ENCODE measurements around the gene ACE2.

The ACE2 gene

DNA sequence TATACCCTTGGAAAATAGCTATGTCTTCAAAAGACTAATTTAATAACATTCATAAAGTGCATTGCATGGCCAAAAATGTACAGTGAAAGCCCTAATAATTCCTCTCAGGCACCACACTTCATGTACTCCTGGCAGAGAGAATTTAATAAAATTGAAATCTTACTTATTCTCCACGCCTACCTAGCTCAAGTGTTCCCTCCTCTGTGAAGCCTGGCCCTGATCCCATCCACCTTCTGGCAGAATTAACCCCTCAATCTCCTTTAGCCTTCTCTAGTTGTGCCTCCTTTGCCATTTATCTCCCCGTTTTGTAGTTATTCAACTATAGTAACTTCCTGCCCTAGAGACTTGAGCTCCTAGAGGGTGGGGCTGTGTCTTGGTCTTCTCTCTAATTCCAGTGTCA lies 26.7 kb downstream of the ACE2 start:
- no peak for DNase-seq (ENCODE audit: low read depth)

GRCh38 chrX:15570145-15570544 lies 30.6 kb downstream of the ACE2 start:
- no peak for DNase-seq (ENCODE audit: low read depth)

GRCh38 chrX:15567886-15568616 lies 32.7 kb downstream of the ACE2 start:
- DNase-seq (ENCODE audit: low read depth) = no peak

DNA sequence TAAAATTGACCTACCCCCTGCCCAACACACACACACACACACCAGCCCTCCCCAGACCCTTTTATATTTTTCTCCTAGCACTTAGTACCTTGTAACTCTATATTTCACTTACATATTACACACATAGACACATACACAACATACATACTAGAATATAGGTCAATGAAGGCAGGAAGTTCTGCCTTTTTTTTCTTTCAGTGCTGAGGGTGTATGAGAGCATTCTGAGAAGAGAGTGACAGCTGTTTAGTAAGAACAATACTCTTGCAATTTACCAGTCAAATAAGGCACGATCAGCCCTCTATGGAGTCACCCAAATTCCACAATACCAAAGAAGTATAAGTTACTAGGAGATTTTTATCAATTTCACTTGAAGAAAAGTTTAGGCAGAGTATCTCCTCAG lies 33.5 kb downstream of the ACE2 start:
- DNase-seq (ENCODE audit: low read depth) = no peak

GRCh38 chrX:15566244-15566643 lies 34.5 kb downstream of the ACE2 start:
- no peak for DNase-seq (ENCODE audit: low read depth)

DNA sequence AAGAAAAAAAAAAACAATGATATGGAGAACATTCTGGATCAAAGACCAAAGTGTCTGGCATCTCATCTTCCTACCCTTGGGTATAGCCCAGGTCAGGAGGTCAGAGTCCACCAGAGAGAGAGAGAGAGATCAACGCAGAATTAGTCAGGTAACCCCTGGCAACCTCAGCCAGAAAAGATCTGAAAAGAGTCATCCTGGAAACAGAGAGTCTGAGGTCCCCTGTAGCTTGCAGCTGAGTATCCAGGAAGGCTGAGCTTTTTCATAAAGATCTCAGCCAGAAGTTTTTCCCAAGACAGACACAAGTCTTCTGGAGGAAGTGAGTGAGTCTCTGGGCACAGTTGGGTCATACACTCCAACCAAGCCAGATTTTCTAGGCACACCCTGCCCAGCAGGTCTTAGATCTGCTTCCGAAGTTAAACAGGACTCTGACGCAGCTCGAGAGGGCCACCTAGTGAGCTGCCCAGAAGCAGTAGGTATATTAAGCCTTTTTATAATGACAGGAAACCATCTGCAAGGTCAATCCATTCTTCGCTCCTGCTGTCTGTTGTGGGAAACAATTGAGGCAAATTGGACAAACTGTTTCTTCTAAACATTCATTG lies 35.7 kb downstream of the ACE2 start:
- DNase-seq (ENCODE audit: low read depth) = no peak

DNA sequence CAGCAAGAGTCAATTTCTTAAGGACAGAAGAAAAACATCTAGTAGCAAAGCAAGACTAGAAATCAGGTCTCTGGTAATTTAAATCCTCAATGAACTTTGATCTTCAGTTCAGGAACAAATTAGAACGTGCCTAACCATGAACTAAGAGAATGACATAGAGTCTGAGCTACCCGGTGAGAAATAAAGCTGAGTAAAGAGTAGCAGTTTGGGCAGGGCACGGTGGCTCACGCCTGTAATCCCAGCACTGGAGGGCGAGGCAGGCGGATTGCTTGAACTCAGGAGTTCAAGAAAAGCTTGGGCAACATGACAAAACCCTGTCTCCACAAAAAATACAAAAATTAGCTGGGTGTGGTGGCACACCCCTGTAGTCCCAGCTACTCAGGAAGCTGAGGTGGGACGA lies 37.7 kb downstream of the ACE2 start:
- no peak for DNase-seq (ENCODE audit: low read depth)

GRCh38 chrX:15560924-15561323 lies 39.8 kb downstream of the ACE2 start:
- DNase-seq (ENCODE audit: low read depth) = no peak

DNA sequence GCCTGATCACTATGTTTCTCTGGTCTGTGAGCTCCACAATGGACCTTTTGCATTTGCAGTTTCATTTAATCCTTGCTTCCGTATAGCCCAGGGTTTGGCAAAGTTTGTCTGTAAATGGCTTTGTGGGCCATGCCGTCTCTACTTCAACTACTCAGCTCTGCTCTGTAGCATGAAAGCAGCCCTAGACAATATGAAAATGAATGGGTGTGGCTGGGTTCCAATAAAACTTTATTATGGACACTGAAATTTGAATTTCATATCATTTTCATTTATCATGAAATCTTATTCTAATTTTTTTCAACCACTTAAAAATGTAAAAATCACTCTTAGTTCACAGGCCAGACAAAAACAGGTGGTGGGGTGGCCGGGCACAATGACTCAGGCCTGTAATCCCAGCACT lies 41.5 kb downstream of the ACE2 start:
- DNase-seq (ENCODE audit: low read depth) = no peak

DNA sequence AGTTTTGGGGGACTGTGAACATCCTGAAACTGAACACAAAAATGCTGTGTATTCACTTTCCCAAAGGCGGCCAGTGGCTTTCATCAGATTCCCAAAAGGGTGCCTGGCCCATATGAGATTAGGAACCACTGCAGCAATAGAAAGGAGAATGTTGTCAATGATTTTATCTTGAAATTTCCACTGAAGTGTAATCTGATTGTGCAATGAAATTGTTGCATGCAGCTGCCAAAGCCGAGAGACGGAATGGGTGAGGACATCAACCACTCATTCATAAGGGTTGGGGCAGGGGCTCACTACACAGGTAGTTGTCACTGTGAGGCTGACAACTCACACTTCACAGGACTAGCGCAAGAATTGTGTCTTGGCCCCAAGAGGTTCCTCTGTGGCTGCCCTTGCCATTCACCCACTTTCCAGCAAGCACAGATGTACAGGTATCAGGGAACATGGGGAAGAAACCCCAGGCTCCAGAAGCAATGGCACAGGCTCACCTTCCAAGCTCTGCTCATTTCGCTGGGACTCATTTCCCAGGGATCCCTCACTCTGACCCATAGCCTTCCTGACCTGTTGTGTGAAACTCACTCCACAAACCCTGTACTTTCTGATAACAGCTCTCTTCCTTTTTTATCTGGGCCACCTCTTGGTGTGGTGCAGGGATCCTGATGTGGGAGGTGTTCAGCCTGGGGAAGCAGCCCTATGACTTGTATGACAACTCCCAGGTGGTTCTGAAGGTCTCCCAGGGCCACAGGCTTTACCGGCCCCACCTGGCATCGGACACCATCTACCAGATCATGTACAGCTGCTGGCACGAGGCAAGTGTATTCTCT lies 51.4 kb downstream of the ACE2 start:
- DNase-seq (ENCODE audit: low read depth) = no peak

GRCh38 chrX:15547356-15547755 lies 53.4 kb downstream of the ACE2 start:
- no peak for DNase-seq (ENCODE audit: low read depth)

DNA sequence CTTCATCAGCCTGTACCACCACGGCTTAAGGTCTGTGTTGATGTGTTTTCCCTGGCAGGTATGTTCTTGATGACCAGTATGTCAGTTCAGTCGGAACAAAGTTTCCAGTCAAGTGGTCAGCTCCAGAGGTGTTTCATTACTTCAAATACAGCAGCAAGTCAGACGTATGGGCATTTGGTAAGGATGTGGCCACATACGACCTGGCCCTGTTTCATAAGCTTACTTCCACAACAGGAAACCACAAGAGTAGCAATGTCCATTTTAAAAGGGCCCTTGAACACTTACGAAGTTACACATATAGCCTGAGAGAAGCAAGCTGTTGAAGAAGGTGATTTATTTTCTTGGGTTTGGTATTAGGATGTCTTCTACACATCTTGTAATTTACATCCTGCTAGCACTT lies 54.0 kb downstream of the ACE2 start:
- DNase-seq (ENCODE audit: low read depth) = no peak

- DNase-seq (ENCODE audit: low read depth) = no peak
Measured at GRCh38 chrX:15530318-15530717, 70.4 kb downstream of the ACE2 start.

DNA sequence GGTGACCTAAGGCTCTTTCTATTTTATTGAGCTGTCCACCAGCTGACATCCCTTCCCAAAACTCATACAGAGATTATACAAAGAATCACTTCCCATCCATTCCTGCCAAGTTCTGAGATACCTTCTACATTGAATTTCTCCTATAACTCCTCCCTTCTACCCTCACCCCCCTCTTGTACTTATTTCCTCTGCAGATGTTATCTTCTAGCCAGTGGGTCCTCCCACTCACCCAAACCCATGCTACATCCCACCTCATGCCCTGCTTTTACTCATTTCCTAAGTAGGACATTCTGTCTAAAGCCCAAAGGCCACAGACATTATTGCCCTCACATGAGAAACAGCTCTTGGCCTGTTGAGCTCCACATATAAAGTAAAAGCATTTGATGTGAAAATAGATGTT lies 71.6 kb downstream of the ACE2 start:
- DNase-seq (ENCODE audit: low read depth) = no peak

- DNase-seq (ENCODE audit: low read depth) = no peak
Measured at GRCh38 chrX:15525664-15526416, 74.9 kb downstream of the ACE2 start.

- DNase-seq (ENCODE audit: low read depth) = no peak
Measured at GRCh38 chrX:15524417-15524816, 76.3 kb downstream of the ACE2 start.

DNA sequence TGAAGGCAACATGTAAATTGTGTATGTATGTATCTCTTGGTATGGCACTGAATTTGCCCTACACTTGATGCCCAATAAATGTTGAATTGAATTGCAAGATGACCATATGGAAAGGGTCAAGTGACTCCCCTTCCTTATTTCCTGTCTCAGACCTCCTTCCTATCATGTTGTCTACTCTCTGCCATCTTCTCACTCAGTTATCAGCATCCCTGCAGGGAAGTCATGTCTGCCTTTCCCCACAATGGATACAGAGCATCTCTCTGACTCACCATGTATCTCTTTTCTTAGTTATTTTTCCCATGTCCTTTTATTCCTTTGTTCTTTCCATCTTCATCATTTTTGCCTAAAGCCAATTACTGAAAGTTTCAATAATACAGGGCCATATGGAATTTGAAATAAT lies 77.7 kb downstream of the ACE2 start:
- DNase-seq (ENCODE audit: low read depth) = no peak

- DNase-seq (ENCODE audit: low read depth) = no peak
Measured at GRCh38 chrX:15522464-15522863, 78.3 kb downstream of the ACE2 start.

DNA sequence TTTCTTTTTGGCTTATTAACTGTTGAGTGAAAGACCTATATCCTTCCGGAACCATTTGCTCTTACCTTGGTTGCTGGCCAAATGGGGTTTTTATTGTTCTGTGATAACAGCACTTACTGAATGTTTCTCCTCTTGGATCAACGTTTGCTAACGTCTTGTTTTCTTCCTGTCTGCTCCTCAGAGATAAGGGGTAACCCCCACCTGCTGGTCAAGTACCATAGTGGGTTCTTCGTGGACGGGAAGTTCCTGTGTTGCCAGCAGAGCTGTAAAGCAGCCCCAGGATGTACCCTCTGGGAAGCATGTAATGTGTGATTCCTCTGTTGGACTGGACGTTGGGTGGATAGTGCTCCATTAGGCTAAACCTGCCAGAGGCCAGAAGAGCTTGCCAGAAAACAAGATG lies 84.8 kb downstream of the ACE2 start:
- no peak for DNase-seq (ENCODE audit: low read depth)

DNA sequence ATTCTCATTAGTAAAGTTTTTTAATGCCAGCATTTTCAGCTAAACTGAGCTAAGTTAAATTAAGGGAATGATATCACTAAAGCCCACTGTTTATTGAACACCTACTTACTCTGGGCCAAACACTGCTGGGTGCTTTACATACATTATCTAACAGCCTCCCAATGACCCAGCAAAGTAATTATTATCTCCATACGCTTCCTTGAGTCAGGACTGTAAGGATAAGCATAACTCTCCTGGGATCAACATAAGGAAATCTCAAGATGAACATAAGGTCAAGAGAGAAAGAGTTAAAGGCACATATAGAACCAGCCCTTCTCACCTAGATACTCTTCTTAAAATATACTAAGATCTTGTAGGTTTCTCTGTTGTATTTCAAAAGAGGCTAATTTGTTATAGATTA lies 86.5 kb downstream of the ACE2 start:
- DNase-seq (ENCODE audit: low read depth) = no peak

DNA sequence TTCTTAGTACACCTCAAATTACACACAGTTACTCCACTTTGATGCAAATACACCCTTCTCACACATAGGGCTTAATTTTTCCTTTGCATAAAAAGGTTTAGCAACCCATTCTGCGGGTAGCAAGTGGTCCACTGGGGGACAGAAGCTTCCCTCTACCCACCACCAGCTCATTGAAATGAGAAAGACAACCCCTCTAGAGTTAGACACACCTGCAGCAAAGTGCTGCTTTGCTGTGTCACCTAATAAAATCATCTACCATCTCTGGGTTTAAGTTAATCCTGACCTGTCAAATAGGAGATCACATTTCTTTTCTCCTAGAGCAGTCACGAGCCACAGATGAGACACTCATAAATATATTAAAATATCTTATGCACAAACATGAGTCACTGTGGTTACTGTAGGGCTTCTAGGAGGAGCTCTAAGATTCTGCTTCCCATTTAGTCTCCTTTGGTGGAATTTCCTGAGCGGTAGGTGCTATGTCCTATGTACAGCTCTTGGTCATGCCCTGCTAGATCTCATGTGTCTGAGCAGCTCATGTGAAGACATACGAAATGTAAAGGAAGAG lies 88.3 kb downstream of the ACE2 start:
- DNase-seq (ENCODE audit: low read depth) = no peak

GRCh38 chrX:15511563-15511962 lies 89.2 kb downstream of the ACE2 start:
- DNase-seq (ENCODE audit: low read depth) = no peak
